IPS DF 4.7 (cell line): ENCODE results near the gene METTL21A.
"Not testable (repeated sequence)": the region's sequence is repeated elsewhere in the genome, so short reads cannot be mapped to it uniquely, and the experiment has no call there.

ENCODE experiments used
- DNase-seq: peaks from one replicate; pipeline ENCODE4 v3.0.0-alpha.2; 2013; ENCODE audit warnings: low spot score; ENCODE audit errors: extremely low read depth

METTL21A gene

GRCh38 chr2:207625014-207625907 is at the start of gene METTL21A:
Gene METTL21A (minus strand): TSS chr2:207625394. CDS start chr2:207624375, 1,019 bp downstream.
- DNase-seq, result no peak

GRCh38 chr2:207674826-207675225 is 49.6 kb upstream of the METTL21A start:
- DNase-seq, result peak; percentile 38

- DNase-seq, result peak; percentile 36
Observed at GRCh38 chr2:207674266-207674774, 49.1 kb upstream of the METTL21A start.

GRCh38 chr2:207673431-207673830 is 48.2 kb upstream of the METTL21A start:
- DNase-seq, result no peak

- no peak for DNase-seq
Observed at GRCh38 chr2:207670887-207671286, 45.7 kb upstream of the METTL21A start.

GRCh38 chr2:207663870-207664545 is 38.8 kb upstream of the METTL21A start:
- DNase-seq, result no peak

- DNase-seq, result no peak
Observed at GRCh38 chr2:207662203-207662602, 37.0 kb upstream of the METTL21A start.

- DNase-seq, result no peak
Observed at GRCh38 chr2:207660994-207661393, 35.8 kb upstream of the METTL21A start.

GRCh38 chr2:207658156-207658555 is 33.0 kb upstream of the METTL21A start:
- DNase-seq, result no peak

GRCh38 chr2:207655000-207655399 is 29.8 kb upstream of the METTL21A start:
- DNase-seq, result no peak

- DNase-seq, result not testable (repeated sequence)
Observed at GRCh38 chr2:207646582-207646981, 21.4 kb upstream of the METTL21A start.

- no peak for DNase-seq
Observed at GRCh38 chr2:207643892-207644291, 18.7 kb upstream of the METTL21A start.

GRCh38 chr2:207640661-207641060 is 15.5 kb upstream of the METTL21A start:
- DNase-seq, result no peak

- no peak for DNase-seq
Observed at GRCh38 chr2:207640160-207640559, 15.0 kb upstream of the METTL21A start.

GRCh38 chr2:207639288-207639687 is 14.1 kb upstream of the METTL21A start:
- not testable (repeated sequence) for DNase-seq

- DNase-seq, result no peak
Observed at GRCh38 chr2:207635468-207636200, 10.4 kb upstream of the METTL21A start.

- no peak for DNase-seq
Observed at GRCh38 chr2:207633686-207634085, 8.5 kb upstream of the METTL21A start.

GRCh38 chr2:207632575-207633493 is 7.6 kb upstream of the METTL21A start:
- DNase-seq, result no peak

GRCh38 chr2:207630491-207630890 is 5.3 kb upstream of the METTL21A start:
- no peak for DNase-seq

GRCh38 chr2:207629553-207629952 is 4.4 kb upstream of the METTL21A start:
- DNase-seq, result no peak
